Gastrocnemius medialis (tissue), 4 donors: ENCODE results near the gene EGFR.

Source experiments
- POLR2A ChIP-seq, 2 donors: fragments of 450-650 bp; IDR thresholded peaks; one replicate each; pipeline ENCODE4 v1.6.1; 2017; ENCODE audit warnings: antibody characterized with exemption in 2 of 2, mild to moderate bottlenecking in 2 of 2, moderate library complexity in 2 of 2
- TF ChIP-seq, protein P1 (sequence below), 5 experiments: fragments of 450-650 bp in 3 of 5; fragments of 200-600 bp in 2 of 5; sonication (generic) in 2 of 5; IDR thresholded peaks in 4 of 5; conservative IDR thresholded peaks in 1 of 5; 1 replicate in 4 of 5; 2 replicates in 1 of 5; pipeline ENCODE4 v1.5.1; 2016 to 2019; ENCODE audit warnings: antibody characterized with exemption in 5 of 5, mild to moderate bottlenecking in 3 of 5, moderate library complexity in 3 of 5

DNA sequence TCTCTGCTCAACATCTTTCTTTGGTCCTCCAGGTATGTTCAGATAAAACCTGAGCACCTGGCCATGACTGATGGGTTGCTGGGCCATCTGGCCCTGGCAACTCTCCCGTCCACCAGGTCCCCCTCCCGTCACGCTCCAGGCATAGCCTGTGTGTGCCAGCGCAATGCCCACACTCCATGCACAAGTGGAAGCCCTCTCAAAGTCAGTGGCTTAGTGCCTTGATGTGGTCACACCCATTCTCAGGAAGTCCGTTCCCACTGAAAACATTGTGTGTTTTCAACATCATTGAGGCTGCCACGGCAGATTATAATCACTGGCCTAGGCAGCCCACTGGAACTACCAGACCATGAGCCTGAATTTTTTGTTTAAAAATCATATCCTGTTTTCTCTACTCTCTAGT, 175.7 kb downstream of the EGFR start:
- TF ChIP-seq, protein P1, sequence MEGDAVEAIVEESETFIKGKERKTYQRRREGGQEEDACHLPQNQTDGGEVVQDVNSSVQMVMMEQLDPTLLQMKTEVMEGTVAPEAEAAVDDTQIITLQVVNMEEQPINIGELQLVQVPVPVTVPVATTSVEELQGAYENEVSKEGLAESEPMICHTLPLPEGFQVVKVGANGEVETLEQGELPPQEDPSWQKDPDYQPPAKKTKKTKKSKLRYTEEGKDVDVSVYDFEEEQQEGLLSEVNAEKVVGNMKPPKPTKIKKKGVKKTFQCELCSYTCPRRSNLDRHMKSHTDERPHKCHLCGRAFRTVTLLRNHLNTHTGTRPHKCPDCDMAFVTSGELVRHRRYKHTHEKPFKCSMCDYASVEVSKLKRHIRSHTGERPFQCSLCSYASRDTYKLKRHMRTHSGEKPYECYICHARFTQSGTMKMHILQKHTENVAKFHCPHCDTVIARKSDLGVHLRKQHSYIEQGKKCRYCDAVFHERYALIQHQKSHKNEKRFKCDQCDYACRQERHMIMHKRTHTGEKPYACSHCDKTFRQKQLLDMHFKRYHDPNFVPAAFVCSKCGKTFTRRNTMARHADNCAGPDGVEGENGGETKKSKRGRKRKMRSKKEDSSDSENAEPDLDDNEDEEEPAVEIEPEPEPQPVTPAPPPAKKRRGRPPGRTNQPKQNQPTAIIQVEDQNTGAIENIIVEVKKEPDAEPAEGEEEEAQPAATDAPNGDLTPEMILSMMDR (IDR thresholded peaks at IDR 0.05 in 4 of 5, conservative IDR thresholded peaks at IDR 0.05 in 1 of 5): no peak
- TF ChIP-seq POLR2A (IDR thresholded peaks at IDR 0.05): no peak
